Measurements from ENCODE around the gene SLC12A7. TPM values are rescaled to one million over a fixed set of nuclear protein-coding genes. Genes with fewer than 3 reads are reported as not detected.

SLC12A7 gene
- total RNA-seq, 1 experiment from 2014 or later = 30.8 TPM

GRCh38 chr5:1037123-1037670, 74.7 kb downstream of the SLC12A7 start:
- Mint-ChIP-seq H3K4me1 (peaks cover 6% of the 10 kb centered on the region in 2 experiments; a peak in 3 of 4 replicates), H3K27ac (no peak overlapping the region; a peak in 1 of 7 replicates), H3K36me3 (ENCODE audit: insufficient read depth in 1 of 3, low read depth in 3 of 3) (peaks cover 9 to 25% (median 15%) of the 10 kb centered on the region in 3 experiments), H3K9me3 (peaks cover 23% of the 10 kb centered on the region in 2 experiments), H3K27me3 (ENCODE audit: low read depth) (peaks cover 6% of the 10 kb centered on the region; the same call in 1 of the 2 replicates), H3K4me3 (no peak overlapping the region)
- H2BK12ac ChIP-seq (ENCODE audit: insufficient read length, low read depth, low read length) = no peak overlapping the region
- no peak overlapping the region for H3K56ac ChIP-seq (ENCODE audit: insufficient read length, low read depth, low read length)
- no peak overlapping the region for H3K4ac ChIP-seq (ENCODE audit: low read depth, low read length)
- no peaks in the 10 kb centered on the region for H3K23me2 ChIP-seq (ENCODE audit: insufficient read length, low read depth, low read length, poor library complexity, severe bottlenecking)
- no peaks in the 10 kb centered on the region for H3K27me3 ChIP-seq (ENCODE audit: insufficient read depth, low read length)
- no CpG with 5 or more reads among the region's 16 CpGs for WGBS (ENCODE audit: extremely low coverage, insufficient read length, low lambda C conversion rate)
- no peak overlapping the region for H4K91ac ChIP-seq (ENCODE audit: insufficient read length, low read depth, low read length)
- no peak overlapping the region for H3K9ac ChIP-seq (ENCODE audit: extremely low read depth, insufficient read length, low read length)
- H3K9me3 ChIP-seq (ENCODE audit: control insufficient read depth, low read depth, low read length) = peaks cover 2% of the 10 kb centered on the region
- no peak overlapping the region; the same call in 1 of the 2 replicates for H3K14ac ChIP-seq (ENCODE audit: insufficient read depth, low read length)
- H4K20me1 ChIP-seq (ENCODE audit: control insufficient read depth, insufficient read depth, insufficient read length) = no peaks in the 10 kb centered on the region
- H2BK120ac ChIP-seq (ENCODE audit: low read depth, low read length, poor library complexity, severe bottlenecking) = no peak overlapping the region
- H2BK15ac ChIP-seq (ENCODE audit: low read depth, low read length) = no peak overlapping the region
- H4K8ac ChIP-seq (replicated peaks; ENCODE audit: insufficient read length, low read depth, low read length) = no peak overlapping the region
- no peak for TF ChIP-seq CTCF (conservative IDR thresholded peaks at IDR 0.05)
- no peak overlapping the region for H3K4me2 ChIP-seq (ENCODE audit: insufficient read depth, insufficient read length, low read length)
- H3K18ac ChIP-seq (ENCODE audit: insufficient read length, low read depth, low read length) = no peak overlapping the region
- H4K5ac ChIP-seq (ENCODE audit: insufficient read length, low read depth, low read length) = no peak overlapping the region
- DNase-seq = no peak
- no peak overlapping the region for H2BK20ac ChIP-seq (ENCODE audit: low read depth, low read length, poor library complexity, severe bottlenecking)
- H2BK5ac ChIP-seq (ENCODE audit: insufficient read length, low read length) = no peak overlapping the region
- no peak overlapping the region for H3T11ph ChIP-seq (ENCODE audit: low read length)
- no peaks in the 10 kb centered on the region for H3K4me1 ChIP-seq (ENCODE audit: insufficient read depth, low read length)
- H2AFZ ChIP-seq (ENCODE audit: low read length) = no peak overlapping the region
- no peak overlapping the region for H2AK5ac ChIP-seq (ENCODE audit: insufficient read length, low read length)
- no peak overlapping the region for H3K27ac ChIP-seq (ENCODE audit: insufficient read length, low read depth, low read length)
- no peaks in the 10 kb centered on the region for H3K79me2 ChIP-seq (ENCODE audit: insufficient read depth, low read length)
- no peak overlapping the region for H3K23ac ChIP-seq (ENCODE audit: insufficient read length, low read depth, low read length)
- H3K79me1 ChIP-seq (ENCODE audit: insufficient read depth, low read depth, low read length, poor library complexity, severe bottlenecking) = no peaks in the 10 kb centered on the region

All from H9 (cell line).